ENCODE measurements around the gene RAB24. TPM values are rescaled to one million over a fixed set of nuclear protein-coding genes. Genes with fewer than 3 reads are reported as not detected.

Gene RAB24
- total RNA-seq, 1 experiment from 2014 or later, result 42.6 TPM

- Mint-ChIP-seq H3K4me3 (ENCODE audit: unreplicated experiment) (no peak overlapping the region), H3K27me3 (ENCODE audit: insufficient read depth, unreplicated experiment) (no peaks in the 10 kb centered on the region), H3K9me3 (ENCODE audit: unreplicated experiment) (no peaks in the 10 kb centered on the region), H3K4me1 (ENCODE audit: insufficient read depth, unreplicated experiment) (peaks cover 8% of the 10 kb centered on the region), H3K36me3 (ENCODE audit: insufficient read depth, unreplicated experiment) (peaks cover 73% of the 10 kb centered on the region), H3K27ac (ENCODE audit: low read depth, unreplicated experiment) (peak overlapping the region; percentile 2)
- intact Hi-C loops (cut with micrococcal nuclease), result no loop called here
- BruUV-seq (replicated peaks), result no TSS peak
- POLR2A ChIA-PET, result no interaction called here
- DNase-seq (ENCODE audit: unreplicated experiment), result peak; percentile 43
- peak; percentile 41 for TF ChIP-seq CTCF (IDR thresholded peaks at IDR 0.05; ENCODE audit: unreplicated experiment)
- CTCF ChIA-PET, result interaction anchor here (0.7 to 1.7 kb wide), 6 partner anchors 16 to 54 kb away, joined by 3 to 7 read pairs (median 4); no protein-coding TSS in a partner anchor
These were observed 32.6 kb upstream of the RAB24 start for GRCh38 chr5:177336112-177336511.

GRCh38 chr5:177335701-177336065, 32.2 kb upstream of the RAB24 start:
- Mint-ChIP-seq H3K27me3 (ENCODE audit: insufficient read depth, unreplicated experiment) (no peaks in the 10 kb centered on the region), H3K9me3 (ENCODE audit: unreplicated experiment) (no peaks in the 10 kb centered on the region), H3K4me1 (ENCODE audit: insufficient read depth, unreplicated experiment) (peaks cover 8% of the 10 kb centered on the region), H3K27ac (ENCODE audit: low read depth, unreplicated experiment) (peak overlapping the region; percentile 2), H3K36me3 (ENCODE audit: insufficient read depth, unreplicated experiment) (peaks cover 73% of the 10 kb centered on the region), H3K4me3 (ENCODE audit: unreplicated experiment) (no peak overlapping the region)
- no peak for TF ChIP-seq CTCF (IDR thresholded peaks at IDR 0.05; ENCODE audit: unreplicated experiment)
- POLR2A ChIA-PET, result no interaction called here
- CTCF ChIA-PET, result interaction anchor here (0.7 to 1.7 kb wide), 5 partner anchors 16 to 54 kb away, joined by 3 to 7 read pairs (median 4); no protein-coding TSS in a partner anchor
- no TSS peak for BruUV-seq (replicated peaks)
- no peak for DNase-seq (ENCODE audit: unreplicated experiment)
- intact Hi-C loops (cut with micrococcal nuclease), result no loop called here

- POLR2A ChIA-PET, result no interaction called here
- peaks cover 8% of the 10 kb centered on the region for H3K4me1 Mint-ChIP-seq (ENCODE audit: insufficient read depth, unreplicated experiment)
- CTCF ChIA-PET, result interaction anchor here (0.9 to 1.7 kb wide), 5 partner anchors 15 to 36 kb away, joined by 3 to 7 read pairs (median 5); no protein-coding TSS in a partner anchor
- no peak for DNase-seq (ENCODE audit: unreplicated experiment)
- H3K9me3 Mint-ChIP-seq (ENCODE audit: unreplicated experiment), result no peaks in the 10 kb centered on the region
- no peak overlapping the region for H3K4me3 Mint-ChIP-seq (ENCODE audit: unreplicated experiment)
- H3K36me3 Mint-ChIP-seq (ENCODE audit: insufficient read depth, unreplicated experiment), result peaks cover 73% of the 10 kb centered on the region
- TF ChIP-seq CTCF (IDR thresholded peaks at IDR 0.05; ENCODE audit: unreplicated experiment), result no peak
- intact Hi-C loops (cut with micrococcal nuclease), result no loop called here
- no peak overlapping the region for H3K27ac Mint-ChIP-seq (ENCODE audit: low read depth, unreplicated experiment)
- no peaks in the 10 kb centered on the region for H3K27me3 Mint-ChIP-seq (ENCODE audit: insufficient read depth, unreplicated experiment)
- no TSS peak for BruUV-seq (replicated peaks)
These were observed 31.5 kb upstream of the RAB24 start for GRCh38 chr5:177334781-177335700.

GRCh38 chr5:177334155-177334551, 30.6 kb upstream of the RAB24 start:
- no peak overlapping the region for H3K27ac Mint-ChIP-seq (ENCODE audit: low read depth, unreplicated experiment)
- H3K36me3 Mint-ChIP-seq (ENCODE audit: insufficient read depth, unreplicated experiment), result peaks cover 74% of the 10 kb centered on the region
- intact Hi-C loops (cut with micrococcal nuclease), result no loop called here
- no peaks in the 10 kb centered on the region for H3K4me1 Mint-ChIP-seq (ENCODE audit: insufficient read depth, unreplicated experiment)
- POLR2A ChIA-PET, result interaction anchor here (0.9 kb wide), 1 partner anchor 24 kb away, joined by 4 read pairs; no protein-coding TSS in a partner anchor
- DNase-seq (ENCODE audit: unreplicated experiment), result no peak
- TF ChIP-seq CTCF (IDR thresholded peaks at IDR 0.05; ENCODE audit: unreplicated experiment), result no peak
- CTCF ChIA-PET, result interaction anchor here (0.8 to 2.5 kb wide), 7 partner anchors 16 to 859 kb away, joined by 3 to 11 read pairs (median 4); no protein-coding TSS in a partner anchor
- no peaks in the 10 kb centered on the region for H3K27me3 Mint-ChIP-seq (ENCODE audit: insufficient read depth, unreplicated experiment)
- H3K4me3 Mint-ChIP-seq (ENCODE audit: unreplicated experiment), result no peak overlapping the region
- no peaks in the 10 kb centered on the region for H3K9me3 Mint-ChIP-seq (ENCODE audit: unreplicated experiment)
- BruUV-seq (replicated peaks), result no TSS peak
